H9 (cell line): ENCODE results near the gene ITGA11. TPM values are rescaled to one million over a fixed set of nuclear protein-coding genes. Genes with fewer than 3 reads are reported as not detected.

ENCODE experiments used
- DNase-seq: peaks from one replicate; pipeline ENCODE4 v3.0.0-alpha.2; 2017
- H2AFZ ChIP-seq: one replicate; pipeline ENCODE4 v1.6.1; 2013; ENCODE audit warnings: mild to moderate bottlenecking, low read length, control low read depth, moderate library complexity
- H2AK5ac ChIP-seq: 2 replicates; pipeline ENCODE4 v1.6.1; 2013; ENCODE audit warnings: low read length, control low read depth, mixed read lengths; ENCODE audit not compliant: insufficient read length
- H2BK120ac ChIP-seq: one replicate; pipeline ENCODE4 v1.6.1; 2013; ENCODE audit warnings: low read depth, mild to moderate bottlenecking, low read length, control low read depth, inconsistent platforms; ENCODE audit not compliant: poor library complexity, severe bottlenecking
- H2BK12ac ChIP-seq: 2 replicates; pipeline ENCODE4 v1.6.1; 2013; ENCODE audit warnings: low read length, control low read depth, mixed read lengths, low read depth; ENCODE audit not compliant: insufficient read length
- H2BK15ac ChIP-seq: 2 replicates; pipeline ENCODE4 v1.6.1; 2013; ENCODE audit warnings: low read depth, low read length, control low read depth
- H2BK20ac ChIP-seq: one replicate; pipeline ENCODE4 v1.6.1; 2013; ENCODE audit warnings: low read depth, mild to moderate bottlenecking, low read length, control low read depth, inconsistent platforms; ENCODE audit not compliant: poor library complexity, severe bottlenecking
- H2BK5ac ChIP-seq: 2 replicates; pipeline ENCODE4 v1.6.1; 2013; ENCODE audit warnings: low read length, control low read depth, mixed read lengths; ENCODE audit not compliant: insufficient read length
- H3K14ac ChIP-seq: 2 replicates; pipeline ENCODE4 v1.6.1; 2013; ENCODE audit warnings: low read length, control low read depth; ENCODE audit not compliant: insufficient read depth
- H3K18ac ChIP-seq: 2 replicates; pipeline ENCODE4 v1.6.1; 2013; ENCODE audit warnings: low read depth, mild to moderate bottlenecking, mixed read lengths, low read length, control low read depth; ENCODE audit not compliant: insufficient read length
- H3K23ac ChIP-seq: 2 replicates; pipeline ENCODE4 v1.6.1; 2013; ENCODE audit warnings: low read length, control low read depth, mixed read lengths, low read depth; ENCODE audit not compliant: insufficient read length
- H3K23me2 ChIP-seq: 2 replicates; pipeline ENCODE4 v1.6.1; 2013; ENCODE audit warnings: low read depth, mild to moderate bottlenecking, mixed read lengths, low read length, control low read depth; ENCODE audit not compliant: insufficient read length, poor library complexity, severe bottlenecking
- H3K27ac ChIP-seq: 2 replicates; pipeline ENCODE4 v1.5.1; 2013; ENCODE audit warnings: low read length, control low read depth, mixed read lengths, low read depth; ENCODE audit not compliant: insufficient read length
- H3K27me3 ChIP-seq: 2 replicates; pipeline ENCODE4 v1.6.1; 2013; ENCODE audit warnings: low read length, control low read depth, inconsistent platforms; ENCODE audit not compliant: insufficient read depth
- H3K4ac ChIP-seq: 2 replicates; pipeline ENCODE4 v1.6.1; 2013; ENCODE audit warnings: low read depth, mild to moderate bottlenecking, control low read depth, inconsistent platforms, low read length, moderate library complexity
- H3K4me1 ChIP-seq: 2 replicates; pipeline ENCODE4 v1.6.1; 2013; ENCODE audit warnings: low read length, control low read depth, inconsistent platforms; ENCODE audit not compliant: insufficient read depth
- H3K4me2 ChIP-seq: 2 replicates; pipeline ENCODE4 v1.6.1; 2013; ENCODE audit warnings: low read length, control low read depth, mixed read lengths; ENCODE audit not compliant: insufficient read length, insufficient read depth
- H3K56ac ChIP-seq: 2 replicates; pipeline ENCODE4 v1.6.1; 2013; ENCODE audit warnings: low read depth, mild to moderate bottlenecking, mixed read lengths, low read length, control low read depth; ENCODE audit not compliant: insufficient read length
- H3K79me1 ChIP-seq: 2 replicates; pipeline ENCODE4 v1.6.1; 2013; ENCODE audit warnings: low read depth, mild to moderate bottlenecking, moderate library complexity, low read length, control low read depth, inconsistent platforms; ENCODE audit not compliant: insufficient read depth, poor library complexity, severe bottlenecking
- H3K79me2 ChIP-seq: 2 replicates; pipeline ENCODE4 v1.6.1; 2013; ENCODE audit warnings: low read length, control low read depth, inconsistent platforms; ENCODE audit not compliant: insufficient read depth
- H3K9ac ChIP-seq: 2 replicates; pipeline ENCODE4 v1.6.1; 2013; ENCODE audit warnings: low read length, control low read depth, mixed read lengths; ENCODE audit not compliant: insufficient read length; ENCODE audit errors: extremely low read depth
- H3K9me3 ChIP-seq: one replicate; pipeline ENCODE4 v1.6.1; 2013; ENCODE audit warnings: low read depth, low read length, inconsistent platforms; ENCODE audit not compliant: control insufficient read depth
- H3T11ph ChIP-seq: one replicate; pipeline ENCODE4 v1.6.1; 2013; ENCODE audit warnings: mild to moderate bottlenecking, low read length, control low read depth, inconsistent platforms
- H4K20me1 ChIP-seq: one replicate; pipeline ENCODE4 v1.6.1; 2013; ENCODE audit not compliant: control insufficient read depth, insufficient read length, insufficient read depth
- H4K5ac ChIP-seq: 2 replicates; pipeline ENCODE4 v1.6.1; 2013; ENCODE audit warnings: low read depth, mild to moderate bottlenecking, mixed read lengths, low read length, control low read depth; ENCODE audit not compliant: insufficient read length
- H4K8ac ChIP-seq: replicated peaks from 2 replicates; pipeline ENCODE4 v1.6.1; 2013; ENCODE audit warnings: low read length, control low read depth, mixed read lengths, low read depth; ENCODE audit not compliant: insufficient read length
- H4K91ac ChIP-seq: 2 replicates; pipeline ENCODE4 v1.6.1; 2013; ENCODE audit warnings: low read depth, mild to moderate bottlenecking, moderate library complexity, mixed read lengths, low read length, control low read depth; ENCODE audit not compliant: insufficient read length
- H3K27ac Mint-ChIP-seq, 3 experiments: 2 replicates in 2 of 3; 3 replicates in 1 of 3; pipeline ENCODE4 v1.8.0; 2020 to 2021; ENCODE audit warnings: mixed read lengths in 3 of 3, mild to moderate bottlenecking in 1 of 3, moderate library complexity in 1 of 3
- H3K27me3 Mint-ChIP-seq: 2 replicates; pipeline ENCODE4 v1.8.0; 2021; ENCODE audit warnings: low read depth, mild to moderate bottlenecking, moderate library complexity, mixed read lengths
- H3K36me3 Mint-ChIP-seq, 3 experiments: 2 replicates in 2 of 3; 3 replicates in 1 of 3; pipeline ENCODE4 v1.8.0; 2020 to 2021; ENCODE audit warnings: low read depth in 3 of 3, mixed read lengths in 3 of 3; ENCODE audit not compliant: insufficient read depth in 1 of 3
- H3K4me1 Mint-ChIP-seq, 2 experiments: 2 replicates each; pipeline ENCODE4 v1.8.0; 2020; ENCODE audit warnings: mixed read lengths in 2 of 2
- H3K4me3 Mint-ChIP-seq, 2 experiments: 2 replicates in 1 of 2; 3 replicates in 1 of 2; pipeline ENCODE4 v1.8.0; 2020 to 2021; ENCODE audit warnings: mild to moderate bottlenecking in 2 of 2, mixed read lengths in 2 of 2, moderate library complexity in 1 of 2
- H3K9me3 Mint-ChIP-seq, 2 experiments: 2 replicates in 1 of 2; 3 replicates in 1 of 2; pipeline ENCODE4 v1.8.0; 2020; ENCODE audit warnings: mild to moderate bottlenecking in 2 of 2, mixed read lengths in 2 of 2, moderate library complexity in 1 of 2
- CTCF ChIP-seq: fragments of 200-600 bp; sonication (generic); conservative IDR thresholded peaks from 3 replicates; pipeline ENCODE4 v1.8.0; 2021; ENCODE audit warnings: antibody characterized with exemption, mild to moderate bottlenecking
- WGBS: extraction: QIAGEN DNeasy Blood & Tissue Kit; methylation state at CpG from one replicate; pipeline ENCODE4 v1.1.7; 2013; ENCODE audit warnings: missing lambda C conversion rate, low lambda C conversion rate, mixed read lengths; ENCODE audit not compliant: insufficient read length; ENCODE audit errors: extremely low coverage; 5-methylcytosine and 5-hydroxymethylcytosine counted together
- total RNA-seq: library from RNA; stranded (reverse); gene quantifications from 2 replicates; pipeline ENCODE4 v1.2.1, GENCODE V29; 2021

ITGA11 gene
- total RNA-seq, 1 experiment from 2014 or later, result 0.07 TPM

GRCh38 chr15:68348606-68349005 is 83.4 kb downstream of the ITGA11 start:
- no peak overlapping the region for H3T11ph ChIP-seq
- no peaks in the 10 kb centered on the region; the same call in none of the 2 replicates for H3K27me3 Mint-ChIP-seq
- no peaks in the 10 kb centered on the region for H3K79me1 ChIP-seq
- no peak overlapping the region for H3K9ac ChIP-seq
- no peak overlapping the region for H2AK5ac ChIP-seq
- no peaks in the 10 kb centered on the region for H3K36me3 Mint-ChIP-seq
- H3K9me3 Mint-ChIP-seq, result no peaks in the 10 kb centered on the region
- H2BK15ac ChIP-seq, result no peak overlapping the region
- H2AFZ ChIP-seq, result no peak overlapping the region
- no peak overlapping the region for H3K4me2 ChIP-seq
- H3K9me3 ChIP-seq, result no peaks in the 10 kb centered on the region
- no peak overlapping the region for H4K8ac ChIP-seq
- no peak overlapping the region for H4K5ac ChIP-seq
- H2BK120ac ChIP-seq, result no peak overlapping the region
- H3K79me2 ChIP-seq, result no peaks in the 10 kb centered on the region
- no peak overlapping the region for H3K27ac Mint-ChIP-seq
- peaks cover 9 to 15% of the 10 kb centered on the region in 2 experiments for H3K4me1 Mint-ChIP-seq
- H2BK12ac ChIP-seq, result no peak overlapping the region
- H4K20me1 ChIP-seq, result no peaks in the 10 kb centered on the region
- WGBS, result no CpG with 5 or more reads among the region's 9 CpGs
- no peak overlapping the region for H2BK5ac ChIP-seq
- H3K4me3 Mint-ChIP-seq, result no peak overlapping the region
- H3K56ac ChIP-seq, result no peak overlapping the region
- no peak for TF ChIP-seq CTCF
- H2BK20ac ChIP-seq, result no peak overlapping the region
- H3K23me2 ChIP-seq, result no peaks in the 10 kb centered on the region
- H3K18ac ChIP-seq, result no peak overlapping the region
- no peaks in the 10 kb centered on the region for H3K4me1 ChIP-seq
- no peak for DNase-seq
- no peak overlapping the region for H3K23ac ChIP-seq
- no peak overlapping the region for H3K27ac ChIP-seq
- no peak overlapping the region for H3K14ac ChIP-seq
- H3K4ac ChIP-seq, result no peak overlapping the region
- H4K91ac ChIP-seq, result no peak overlapping the region
- H3K27me3 ChIP-seq, result no peaks in the 10 kb centered on the region
